Upper lobe of left lung (tissue), 6 donors: Measurements from ENCODE around the gene DPP10. TPM values are rescaled to one million over a fixed set of nuclear protein-coding genes. Genes with fewer than 3 reads are reported as not detected.

Experiments
- ATAC-seq, 2 donors: fragments of 200-7000 bp; cut with Tn5 transposase; one replicate each; pipeline ENCODE4 v1.9.1; 2022; ENCODE audit warnings: mild to moderate bottlenecking in 2 of 2, moderate library complexity in 2 of 2; ENCODE audit not compliant: low FRiP score in 2 of 2
- DNase-seq, 2 donors: peaks; one replicate each; pipeline ENCODE4 v3.0.0-alpha.2; 2019 to 2020
- H3K27ac ChIP-seq, 4 donors: fragments of 200-600 bp; sonication (generic); one replicate each; pipeline ENCODE4 v1.5.1; 2016 to 2019
- H3K27me3 ChIP-seq, 4 donors: fragments of 200-600 bp; sonication (generic); one replicate each; pipeline ENCODE4 v1.5.1; 2017 to 2019
- H3K36me3 ChIP-seq, 4 donors: fragments of 200-600 bp; sonication (generic); one replicate each; pipeline ENCODE4 v1.5.1; 2016 to 2019
- H3K4me1 ChIP-seq, 4 donors: fragments of 200-600 bp; sonication (generic); one replicate each; pipeline ENCODE4 v1.5.1; 2018 to 2019
- H3K4me3 ChIP-seq, 4 donors: fragments of 200-600 bp; sonication (generic); one replicate each; pipeline ENCODE4 v1.5.1; 2017 to 2019; ENCODE audit warnings: mild to moderate bottlenecking in 2 of 4, moderate library complexity in 1 of 4
- H3K9me3 ChIP-seq, 4 donors: fragments of 200-600 bp; sonication (generic); one replicate each; pipeline ENCODE4 v1.5.1; 2018 to 2019
- CTCF ChIP-seq, 6 experiments: fragments of 450-650 bp in 4 of 6; fragments of 200-600 bp in 2 of 6; sonication (generic) in 2 of 6; IDR thresholded peaks; one replicate each; pipeline ENCODE4 v1.5.1; 2016 to 2019; ENCODE audit warnings: antibody characterized with exemption in 6 of 6
- EP300 ChIP-seq, 4 donors: sonication (generic); formaldehyde crosslinking; IDR thresholded peaks; one replicate each; pipeline ENCODE4 v1.5.1; 2017; ENCODE audit warnings: antibody characterized with exemption in 4 of 4, control low read depth in 2 of 4
- POLR2A ChIP-seq, 4 donors: fragments of 450-650 bp; IDR thresholded peaks; one replicate each; pipeline ENCODE4 v1.5.1; 2016 to 2017; ENCODE audit warnings: antibody characterized with exemption in 4 of 4, mild to moderate bottlenecking in 2 of 4
- POLR2AphosphoS5 ChIP-seq, 2 donors: sonication (generic); formaldehyde crosslinking; IDR thresholded peaks; one replicate each; pipeline ENCODE4 v1.5.1; 2017; ENCODE audit warnings: antibody characterized with exemption in 2 of 2
- WGBS, 2 donors: methylation state at CpG; one replicate each; pipeline ENCODE4 v1.1.5; 2017 to 2018; 5-methylcytosine and 5-hydroxymethylcytosine counted together
- total RNA-seq, 6 donors: library from RNA; depleted of rRNA in 4 of 6; stranded (reverse); fragments of >200 nt in 4 of 6; gene quantifications; one replicate each; pipeline versions ENCODE4 v1.1.0 to v1.2.1, GENCODE V29; 2016 to 2021
- donor health status: DM: no; HTN: no; CAD: no; lungs with moderate emphysema.
- donor health status: DM: no; HTN: yes; CAD: no; lungs with severe emphysema.

DPP10 gene
- total RNA-seq, 6 donors from 2014 or later, result 0.46 to 1.7 (median 0.77) TPM; not detected in 2

DNA sequence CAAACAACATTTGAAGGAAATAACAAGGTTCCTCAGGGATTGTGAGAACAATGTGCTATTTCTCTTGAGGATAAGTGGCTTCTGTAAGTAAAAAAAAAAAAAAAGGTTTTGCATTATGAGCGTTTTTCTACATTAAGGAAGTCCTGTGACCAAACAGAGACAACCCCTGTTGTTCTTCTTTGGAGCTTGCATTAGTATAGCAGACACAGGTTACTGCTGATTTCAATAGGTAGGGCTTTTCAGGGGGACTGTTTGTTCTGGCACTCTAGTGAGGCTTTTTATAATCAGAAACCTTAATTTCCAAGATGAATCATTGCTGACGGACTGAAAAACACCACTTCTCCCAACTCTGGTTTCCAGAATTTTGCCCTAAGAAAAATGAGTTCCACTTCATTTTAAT is 8.2 kb downstream of the DPP10 start:
- DNase-seq, result no peak
- Histone ChIP-seq H3K4me1 (no peaks in the 10 kb centered on the region), H3K27ac (no peak overlapping the region), H3K36me3 (no peaks in the 10 kb centered on the region), H3K27me3 (no peaks in the 10 kb centered on the region), H3K9me3 (no peaks in the 10 kb centered on the region), H3K4me3 (no peak overlapping the region)
- no peak for TF ChIP-seq POLR2AphosphoS5 (IDR thresholded peaks at IDR 0.05)
- no peak for TF ChIP-seq EP300 (IDR thresholded peaks at IDR 0.05)
- no peak for TF ChIP-seq CTCF (IDR thresholded peaks at IDR 0.05)
- no peak for TF ChIP-seq POLR2A (IDR thresholded peaks at IDR 0.05)
- no peak for ATAC-seq
- 29 to 45% methylated on average over 2 of the region's 2 CpGs for WGBS, 2 donors

- H3K4me3 ChIP-seq, result no peak overlapping the region
- ATAC-seq (no peak), DNase-seq (no peak)
- no peaks in the 10 kb centered on the region for H3K36me3 ChIP-seq
- H3K9me3 ChIP-seq, result no peaks in the 10 kb centered on the region
- no peak overlapping the region for H3K27ac ChIP-seq
- WGBS, 2 donors, result 46 to 54% methylated on average over 1 of the region's 1 CpG
- TF ChIP-seq EP300 (IDR thresholded peaks at IDR 0.05) (no peak), CTCF (IDR thresholded peaks at IDR 0.05) (no peak), POLR2A (IDR thresholded peaks at IDR 0.05) (no peak), POLR2AphosphoS5 (IDR thresholded peaks at IDR 0.05) (no peak)
- H3K4me1 ChIP-seq, result no peaks in the 10 kb centered on the region
- no peaks in the 10 kb centered on the region for H3K27me3 ChIP-seq
Measured at GRCh38 chr2:114456566-114456965, 14.1 kb downstream of the DPP10 start.

- WGBS, 2 donors, result 86 to 92% methylated on average over 2 of the region's 2 CpGs
- no peak overlapping the region for H3K27ac ChIP-seq
- H3K4me1 ChIP-seq, result no peaks in the 10 kb centered on the region
- H3K27me3 ChIP-seq, result no peaks in the 10 kb centered on the region
- ATAC-seq (no peak), DNase-seq (no peak)
- no peak overlapping the region for H3K4me3 ChIP-seq
- TF ChIP-seq POLR2AphosphoS5 (IDR thresholded peaks at IDR 0.05), result no peak
- TF ChIP-seq EP300 (IDR thresholded peaks at IDR 0.05), result no peak
- TF ChIP-seq CTCF (IDR thresholded peaks at IDR 0.05), result no peak
- TF ChIP-seq POLR2A (IDR thresholded peaks at IDR 0.05), result no peak
- H3K9me3 ChIP-seq, result no peaks in the 10 kb centered on the region
- H3K36me3 ChIP-seq, result no peaks in the 10 kb centered on the region
Measured at GRCh38 chr2:114457956-114458355, 15.5 kb downstream of the DPP10 start.

- Histone ChIP-seq H3K27ac (no peak overlapping the region), H3K9me3 (no peaks in the 10 kb centered on the region), H3K4me1 (no peaks in the 10 kb centered on the region), H3K4me3 (no peak overlapping the region), H3K27me3 (no peaks in the 10 kb centered on the region), H3K36me3 (no peaks in the 10 kb centered on the region)
- no peak for TF ChIP-seq POLR2AphosphoS5 (IDR thresholded peaks at IDR 0.05)
- no peak for TF ChIP-seq POLR2A (IDR thresholded peaks at IDR 0.05)
- WGBS, 2 donors, result 84 to 91% methylated on average over 3 of the region's 3 CpGs
- ATAC-seq, result no peak
- no peak for DNase-seq
Measured at GRCh38 chr2:114461116-114461515, 18.7 kb downstream of the DPP10 start.

DNA sequence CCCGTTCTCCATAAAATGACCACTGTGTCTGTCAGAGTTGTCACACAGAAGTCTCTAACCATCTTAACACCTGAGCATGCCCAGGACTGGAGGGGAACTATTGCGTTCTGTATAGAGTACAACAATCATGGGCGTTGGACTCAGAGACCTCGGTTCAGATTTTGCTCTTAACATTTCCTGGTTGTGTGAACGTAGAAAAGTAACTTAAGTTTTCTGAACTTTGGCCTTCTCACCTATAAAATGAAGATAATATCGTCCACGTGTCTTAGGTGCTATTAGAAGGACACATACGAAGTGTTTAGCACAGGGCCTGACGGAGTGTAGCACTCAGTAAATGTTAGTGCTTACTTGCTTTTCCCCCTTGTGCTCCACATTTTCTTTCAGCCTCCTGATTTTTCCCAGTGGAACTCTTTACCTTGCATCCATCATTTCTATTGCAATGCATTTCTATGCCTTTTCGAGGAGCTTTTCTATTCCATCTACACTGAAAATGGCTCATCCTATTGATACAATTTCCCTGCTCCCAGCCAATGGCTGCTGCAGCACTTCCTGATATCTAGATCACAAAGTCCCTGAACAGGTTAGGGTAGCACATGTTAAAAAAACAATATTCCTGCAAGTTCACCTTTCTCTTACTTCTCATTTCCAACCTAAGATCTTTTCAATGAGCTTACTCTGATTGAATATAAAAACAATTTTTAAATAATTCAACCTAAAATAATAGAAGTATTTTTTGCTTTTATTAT is 22.7 kb downstream of the DPP10 start:
- DNase-seq, result no peak
- Histone ChIP-seq H3K9me3 (no peaks in the 10 kb centered on the region), H3K4me1 (no peaks in the 10 kb centered on the region), H3K36me3 (no peaks in the 10 kb centered on the region), H3K27ac (no peak overlapping the region), H3K4me3 (no peak overlapping the region), H3K27me3 (no peaks in the 10 kb centered on the region)
- WGBS, 2 donors, result 87 to 89% methylated on average over 10 of the region's 10 CpGs
- ATAC-seq, result no peak
- TF ChIP-seq CTCF (IDR thresholded peaks at IDR 0.05) (no peak), POLR2A (IDR thresholded peaks at IDR 0.05) (no peak), POLR2AphosphoS5 (IDR thresholded peaks at IDR 0.05) (no peak), EP300 (IDR thresholded peaks at IDR 0.05) (no peak)
